ENCODE data around the gene KLHL6.
"Not testable (repeated sequence)": the region's sequence is repeated elsewhere in the genome, so short reads cannot be mapped to it uniquely, and the experiment has no call there.

KLHL6 gene

DNA sequence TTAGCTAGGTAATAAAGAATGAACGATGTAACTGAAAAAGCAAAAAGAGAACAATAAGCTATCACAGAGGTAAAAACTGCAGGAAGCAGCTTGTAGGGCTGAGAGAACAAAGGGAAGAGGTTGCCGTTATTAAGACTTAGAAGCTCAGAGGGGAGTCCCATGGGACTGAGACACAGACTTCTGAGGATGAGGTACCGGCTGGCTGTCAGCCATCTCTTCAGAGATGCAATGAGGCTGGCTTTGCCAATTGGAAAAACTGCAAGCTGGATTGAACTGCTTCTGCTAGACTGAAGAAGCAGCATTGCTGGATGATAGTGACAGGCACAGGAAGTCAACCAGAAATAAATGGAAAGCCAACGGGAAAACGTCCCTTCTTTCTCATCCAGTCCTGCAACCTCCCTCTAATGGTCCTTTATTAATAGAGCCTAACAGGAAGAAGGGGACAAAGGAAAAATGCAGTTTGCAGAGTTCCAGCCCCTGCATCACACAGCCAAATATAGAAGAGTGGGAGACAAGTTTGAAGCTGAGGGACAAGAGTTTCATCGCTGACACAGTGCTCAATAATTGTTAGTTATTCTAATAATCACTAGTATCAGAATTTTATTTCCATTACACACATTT, 21.1 kb upstream of the KLHL6 start:
- peak in 26 of 42 donors; percentile 17 to 76 (median 44) for DNase-seq
- intact Hi-C loops (cut with DNase I) = no loop called here

DNA sequence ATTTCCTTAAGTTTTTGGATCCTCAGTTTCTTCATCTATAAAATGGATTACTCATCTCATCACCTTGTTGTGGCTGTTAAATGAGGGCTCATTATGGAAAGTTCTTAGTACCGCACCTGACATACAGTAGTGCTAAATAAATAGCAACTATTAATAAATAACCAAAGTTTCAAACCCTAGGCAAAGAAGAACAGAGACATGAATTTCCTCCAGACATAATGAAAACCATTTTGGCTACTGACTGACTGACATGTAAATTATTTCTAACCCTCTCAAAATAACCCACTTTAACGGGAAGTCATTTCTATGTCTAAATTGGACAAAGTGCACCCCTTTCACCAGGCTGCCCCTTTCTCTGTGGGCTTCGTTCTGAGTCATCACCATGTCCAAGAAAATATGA, 17.4 kb upstream of the KLHL6 start:
- intact Hi-C loops (cut with DNase I) = no loop called here
- no peak for DNase-seq

DNA sequence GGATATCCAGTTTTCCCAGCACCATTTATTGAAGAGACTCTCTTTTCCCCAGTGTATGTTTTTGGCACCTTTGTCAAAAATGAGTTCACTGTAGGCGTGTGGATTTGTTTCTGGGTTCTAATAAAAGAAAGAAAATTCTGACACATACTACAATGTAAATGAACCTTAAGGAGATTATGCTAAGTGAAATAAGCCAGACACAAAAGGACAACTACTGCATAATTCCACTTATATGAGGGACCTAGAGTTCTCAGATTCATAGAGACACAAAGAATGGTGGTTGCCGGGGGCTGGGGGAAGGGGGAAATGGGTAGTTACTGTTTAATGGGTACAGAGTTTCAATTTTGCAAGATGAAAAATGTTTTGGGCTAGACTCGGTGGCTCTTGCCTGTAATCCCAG, 14.7 kb upstream of the KLHL6 start:
- intact Hi-C loops (cut with DNase I); DNase-seq: not testable (repeated sequence)

DNA sequence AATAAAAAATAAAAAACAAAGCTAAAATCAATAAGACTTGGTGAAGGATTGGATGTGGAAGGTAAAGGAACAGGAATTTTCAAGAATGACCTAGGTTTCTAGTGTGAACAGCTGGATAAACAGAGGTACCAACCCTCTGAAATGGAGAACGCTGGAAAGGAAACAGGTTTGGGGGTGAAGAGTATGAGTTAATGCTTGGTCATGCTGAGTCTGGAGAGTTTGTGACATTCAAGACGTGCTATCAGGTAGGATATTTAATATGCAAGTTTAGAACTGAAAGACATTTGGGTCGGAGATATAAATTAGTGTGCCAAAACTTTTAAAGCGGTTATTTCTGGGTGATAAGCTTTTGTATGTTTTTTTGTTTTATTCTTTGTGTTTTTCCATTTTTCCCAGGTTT, 11.4 kb upstream of the KLHL6 start:
- intact Hi-C loops (cut with DNase I) = no loop called here
- no peak for DNase-seq

DNA sequence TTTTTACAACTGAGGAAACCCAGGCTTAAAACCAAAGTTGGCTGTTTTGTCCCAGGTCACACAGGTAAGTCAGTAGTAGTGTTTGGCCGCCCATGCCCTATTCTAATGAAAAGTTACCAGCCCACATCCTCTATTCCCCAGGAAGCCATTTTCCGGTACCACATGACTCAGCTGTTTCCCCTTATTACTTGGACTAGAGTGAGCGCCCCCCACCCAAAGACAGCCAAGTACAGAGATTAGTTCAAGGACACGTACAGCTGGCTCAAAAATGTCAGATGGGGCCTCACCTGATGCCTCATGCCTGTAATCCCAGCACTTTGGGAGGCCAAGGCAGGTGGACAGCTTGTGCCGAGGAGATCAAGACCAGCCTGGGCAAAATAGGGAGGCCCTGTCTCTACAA, 8.5 kb upstream of the KLHL6 start:
- DNase-seq = no peak
- intact Hi-C loops (cut with DNase I) = no loop called here

DNA sequence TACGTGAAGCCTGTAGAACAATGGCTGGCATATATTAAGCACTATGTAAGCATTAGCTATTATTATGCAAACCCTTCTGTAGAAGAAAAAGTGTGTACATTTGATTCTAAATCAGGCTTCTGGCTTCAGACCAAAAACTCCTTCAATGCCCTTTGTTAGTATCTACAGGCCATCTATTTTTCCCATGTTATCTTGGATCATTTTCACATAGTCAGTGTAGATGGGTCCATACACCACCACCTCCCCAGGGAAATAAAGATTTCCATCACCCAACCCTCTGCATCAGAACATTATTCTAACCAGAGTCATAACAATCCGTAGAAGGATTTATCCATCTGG, 8.0 kb upstream of the KLHL6 start:
- intact Hi-C loops (cut with DNase I) = no loop called here
- DNase-seq = no peak

DNA sequence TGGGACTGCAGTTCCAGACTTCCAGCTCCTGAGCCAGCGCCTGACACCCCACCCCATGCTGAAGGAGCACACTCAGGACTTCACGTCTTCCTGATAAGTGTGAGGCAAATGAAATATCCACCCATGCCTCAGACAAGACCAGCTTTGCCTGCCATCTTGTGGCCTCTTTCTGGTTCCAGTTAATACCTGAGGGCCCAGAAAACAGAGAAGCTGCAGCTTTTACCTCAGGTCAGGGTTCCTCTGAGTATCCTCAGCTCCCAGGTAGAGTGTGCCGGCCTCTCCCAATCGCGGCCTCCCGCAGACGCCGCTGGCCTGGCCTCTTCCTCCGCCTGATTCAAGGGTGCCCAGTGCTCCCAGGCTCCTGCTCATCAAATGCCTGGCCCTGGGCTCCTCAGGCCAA, 5.1 kb upstream of the KLHL6 start:
- intact Hi-C loops (cut with DNase I) = no loop called here
- DNase-seq = peak in 4 of 42 donors; percentile 19 to 48 (median 28)

DNA sequence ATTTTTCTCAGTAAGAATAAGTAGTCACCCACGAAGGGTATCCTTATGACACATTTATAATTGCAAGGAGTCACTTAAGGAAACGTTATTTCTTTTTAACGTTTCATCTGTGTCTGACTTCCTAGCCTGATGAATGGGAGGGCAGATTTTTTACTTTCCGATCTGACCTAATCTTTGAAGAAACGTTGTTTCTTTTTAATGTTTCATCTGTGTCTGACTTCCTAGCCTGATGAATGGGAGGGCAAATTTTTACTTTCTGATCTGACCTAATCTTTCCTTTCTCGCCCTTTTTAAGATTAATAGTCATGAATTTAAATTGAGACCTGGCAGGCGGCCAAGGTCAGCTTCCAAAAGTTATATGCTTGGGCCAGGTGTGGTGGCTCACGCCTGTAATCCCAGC, 3.0 kb upstream of the KLHL6 start:
- intact Hi-C loops (cut with DNase I) = no loop called here

DNA sequence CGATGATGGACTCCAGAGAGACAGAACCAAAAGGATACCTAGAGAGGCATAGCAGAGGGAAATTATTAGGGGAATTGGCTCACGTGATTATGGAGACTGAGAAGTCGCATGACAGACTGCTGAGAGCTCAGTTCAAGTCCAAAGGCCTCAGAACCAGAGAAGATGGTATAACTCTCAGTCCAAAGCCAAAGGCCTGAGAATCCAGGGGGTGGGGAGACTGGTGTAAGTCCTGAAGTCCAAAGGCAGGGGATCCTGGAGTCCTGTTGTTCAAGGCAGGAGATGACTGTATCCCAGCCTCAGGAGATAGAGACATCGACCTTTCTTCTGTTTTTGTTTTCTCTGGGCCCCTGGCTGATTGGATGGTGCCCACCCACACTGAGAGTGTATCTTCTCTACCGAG, 1.2 kb upstream of the KLHL6 start:
- intact Hi-C loops (cut with DNase I) = no loop called here
- DNase-seq = no peak

More for the DNA sequence above, 3.0 kb upstream of the KLHL6 start:
- DNase-seq = no peak

DNA sequence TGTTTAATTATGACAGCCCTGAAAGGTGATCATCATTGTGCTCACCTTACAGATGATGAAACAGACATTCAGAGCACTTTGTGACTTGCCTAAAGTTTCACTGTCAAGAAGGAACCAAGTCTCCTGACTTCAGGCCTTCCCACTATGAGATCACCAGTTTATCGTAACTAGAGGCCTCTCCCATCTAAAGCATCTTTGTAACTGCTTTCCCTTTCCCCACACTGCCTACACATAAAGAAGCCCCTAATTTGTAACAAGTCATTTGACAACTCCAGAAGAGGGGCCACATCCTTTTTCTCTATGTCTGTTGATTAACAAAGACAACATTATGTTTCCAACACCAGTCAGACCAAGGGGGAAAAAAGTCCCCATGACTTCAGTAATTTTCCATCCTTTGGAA, 1.1 kb downstream of the KLHL6 start:
- intact Hi-C loops (cut with DNase I) = no loop called here
- no peak for DNase-seq

DNA sequence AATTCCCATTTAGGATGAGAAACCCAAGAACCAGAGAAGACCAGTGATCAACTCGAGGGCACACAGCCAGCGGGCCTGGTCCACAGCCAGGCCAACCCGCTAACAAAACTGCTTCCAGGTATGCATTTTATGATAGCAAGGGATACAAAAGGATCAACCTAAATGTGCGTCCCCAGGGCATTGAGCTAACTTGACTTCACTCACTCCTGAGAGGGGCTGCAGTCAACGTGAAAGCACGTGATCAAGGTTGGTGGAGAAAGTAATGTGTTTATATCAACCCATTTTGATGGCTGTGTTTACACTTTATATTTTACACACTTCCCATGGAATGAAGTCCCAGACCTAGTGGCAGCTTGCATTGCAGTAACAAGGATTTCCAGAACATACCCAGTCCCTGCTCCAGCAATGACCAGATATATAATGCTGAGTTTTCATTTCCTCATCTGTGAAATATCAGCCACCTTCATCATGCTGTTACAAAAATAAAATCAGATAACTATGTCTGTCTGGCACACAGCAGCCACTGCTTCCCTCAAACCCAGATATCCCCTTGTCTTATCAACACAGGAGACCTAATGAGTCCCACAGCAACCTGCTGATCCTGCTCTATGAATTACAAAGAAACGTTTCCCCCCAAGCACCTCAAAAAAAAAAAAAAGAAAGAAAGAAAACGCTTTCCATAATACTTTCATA, 2.0 kb downstream of the KLHL6 start:
- peak in 1 of 42 donors; percentile 29 for DNase-seq
- intact Hi-C loops (cut with DNase I) = no loop called here

DNA sequence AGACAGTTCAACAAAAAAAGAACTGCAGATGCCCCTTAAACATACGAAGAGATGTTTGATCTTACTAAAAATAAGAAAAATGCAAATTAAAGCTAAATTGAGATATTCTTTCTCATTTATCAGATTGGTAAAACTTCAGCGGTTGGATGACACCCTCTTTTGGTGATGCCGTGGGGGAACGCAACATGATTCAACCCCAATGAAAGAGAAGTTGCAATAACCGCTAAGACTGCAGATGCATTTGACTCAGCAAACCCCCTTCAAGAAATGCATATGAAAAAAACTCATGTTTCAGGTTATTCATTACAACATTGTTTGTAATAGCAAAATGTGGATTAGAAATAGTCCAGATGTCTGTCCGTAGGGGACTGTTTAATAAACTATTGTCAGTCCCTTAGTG, 3.6 kb downstream of the KLHL6 start:
- no peak for DNase-seq
- intact Hi-C loops (cut with DNase I) = no loop called here

DNA sequence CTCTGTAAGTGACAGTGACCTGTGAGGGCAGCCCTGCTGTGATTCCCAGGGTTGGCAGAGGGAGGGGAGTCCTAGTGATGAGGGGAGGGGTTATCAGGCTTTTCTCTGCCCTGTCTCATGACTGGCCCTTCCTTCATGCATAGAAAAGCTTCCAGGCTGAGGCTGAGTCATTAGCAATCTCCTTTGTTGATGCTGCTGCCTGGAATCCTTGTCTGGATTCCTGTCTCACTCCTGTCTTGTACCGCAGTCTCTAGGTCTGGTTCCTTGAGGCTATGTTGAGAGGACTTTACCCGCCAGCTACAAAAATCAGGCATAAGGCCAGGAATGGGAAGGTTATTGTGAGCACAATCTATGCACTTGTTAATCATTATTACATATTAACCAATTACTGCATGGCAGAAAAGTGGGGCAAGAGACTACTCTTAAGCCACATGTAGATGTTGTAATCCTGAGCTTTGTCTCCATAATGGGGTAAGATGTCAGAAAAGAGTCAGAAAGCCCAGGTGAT, 7.2 kb downstream of the KLHL6 start:
- DNase-seq = peak in 1 of 42 donors; percentile 4
- intact Hi-C loops (cut with DNase I) = no loop called here

DNA sequence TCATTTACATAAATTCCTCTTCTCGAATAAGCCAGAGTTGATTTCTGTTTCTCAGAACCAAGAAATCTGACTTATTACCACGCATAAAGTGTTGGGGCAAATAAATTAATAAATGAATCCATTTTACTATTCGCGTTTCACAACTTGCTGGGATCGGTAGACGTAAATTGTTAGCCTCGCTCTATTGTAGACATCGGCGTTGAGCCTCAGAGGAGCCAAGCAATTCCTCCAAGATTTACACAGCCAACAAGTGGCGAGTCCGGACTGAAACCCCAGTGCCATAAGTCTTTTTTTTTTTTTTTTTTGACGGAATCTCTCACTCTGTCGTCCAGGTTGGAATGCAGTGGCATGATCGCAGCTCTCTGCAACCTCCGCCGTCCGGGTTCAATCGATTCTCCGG, 8.9 kb downstream of the KLHL6 start:
- intact Hi-C loops (cut with DNase I) = no loop called here
- DNase-seq = peak in 1 of 42 donors; percentile 12

DNA sequence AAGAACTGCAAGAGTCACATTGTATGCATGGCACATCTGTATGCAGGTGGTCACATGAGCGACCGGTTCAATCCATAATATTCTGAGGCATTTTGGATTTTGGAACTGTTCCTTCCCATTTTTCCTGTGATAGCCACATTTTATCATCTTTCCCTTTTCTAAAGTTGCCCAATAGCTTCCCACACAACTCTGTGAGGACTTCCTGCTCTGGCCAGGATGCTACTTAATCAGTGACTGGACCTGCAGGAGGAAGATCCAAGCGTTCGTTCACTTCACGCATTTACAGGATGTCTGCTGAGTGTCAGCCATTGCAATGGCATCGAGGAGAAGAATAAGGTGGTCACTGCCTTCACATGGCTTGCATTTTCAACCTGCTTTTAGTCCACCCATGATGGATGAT, 9.8 kb downstream of the KLHL6 start:
- intact Hi-C loops (cut with DNase I) = no loop called here
- DNase-seq = no peak

DNA sequence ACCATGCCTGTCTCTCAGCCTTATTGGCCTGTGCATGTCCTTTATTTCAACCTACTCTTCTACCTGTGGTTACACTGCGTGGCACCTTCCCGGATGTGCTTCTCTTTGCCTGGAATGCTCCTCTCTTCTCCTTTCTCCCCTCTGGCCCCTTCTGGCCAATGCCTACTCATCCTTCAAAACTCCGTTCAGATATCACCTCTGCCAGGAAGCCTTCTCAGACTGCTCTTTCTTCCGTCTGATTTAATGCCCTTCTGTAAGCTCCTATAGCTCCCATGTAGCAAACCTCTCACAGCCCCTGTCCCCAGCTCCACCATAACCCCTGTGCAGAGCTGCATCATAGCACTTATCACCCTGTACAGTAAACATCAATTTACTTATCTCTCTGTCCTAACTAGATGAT, 13.2 kb downstream of the KLHL6 start:
- intact Hi-C loops (cut with DNase I) = no loop called here
- DNase-seq = no peak

DNA sequence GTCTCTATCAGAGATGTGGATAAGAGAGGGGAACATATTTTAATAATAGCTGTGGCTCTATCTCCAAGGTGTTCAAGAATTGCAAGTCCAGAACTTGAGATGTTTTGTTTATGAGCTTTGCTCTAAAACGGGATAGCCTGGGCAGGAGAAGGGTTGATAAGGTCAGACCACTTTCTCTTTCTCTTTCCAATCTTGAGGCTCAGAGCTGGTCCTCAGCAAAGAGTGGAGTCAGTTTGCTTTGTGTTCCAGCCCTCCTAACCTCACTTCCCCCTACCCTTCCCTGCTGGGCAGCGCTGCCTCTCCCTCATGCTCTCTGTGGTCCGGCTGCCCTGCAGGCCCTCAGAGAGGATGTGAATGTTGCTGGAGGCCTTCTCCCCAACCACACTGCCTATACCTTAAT, 13.8 kb downstream of the KLHL6 start:
- intact Hi-C loops (cut with DNase I) = no loop called here
- DNase-seq = peak in 8 of 42 donors; percentile 9 to 39 (median 17)

DNA sequence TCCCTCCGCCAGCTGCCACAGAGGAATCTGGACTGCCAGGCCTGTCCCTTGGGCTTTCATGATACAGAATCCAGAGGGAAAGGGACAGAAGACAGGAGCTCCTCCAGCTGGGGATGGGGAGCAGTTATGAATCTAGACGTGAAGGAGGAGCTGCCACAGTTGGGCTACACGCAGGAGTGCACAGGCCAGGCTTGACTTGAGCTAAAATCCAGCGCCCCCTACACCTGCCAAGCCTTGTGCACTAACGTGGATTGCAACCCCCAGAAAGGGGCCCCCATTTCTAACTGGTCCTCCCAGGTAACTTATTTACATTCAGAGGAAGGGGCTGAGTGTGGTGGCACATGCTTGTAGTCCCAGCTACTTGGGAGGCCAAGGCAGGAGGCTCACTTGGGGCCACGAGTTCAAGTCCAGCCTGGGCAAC, 14.3 kb downstream of the KLHL6 start:
- no peak for DNase-seq
- intact Hi-C loops (cut with DNase I) = no loop called here

DNA sequence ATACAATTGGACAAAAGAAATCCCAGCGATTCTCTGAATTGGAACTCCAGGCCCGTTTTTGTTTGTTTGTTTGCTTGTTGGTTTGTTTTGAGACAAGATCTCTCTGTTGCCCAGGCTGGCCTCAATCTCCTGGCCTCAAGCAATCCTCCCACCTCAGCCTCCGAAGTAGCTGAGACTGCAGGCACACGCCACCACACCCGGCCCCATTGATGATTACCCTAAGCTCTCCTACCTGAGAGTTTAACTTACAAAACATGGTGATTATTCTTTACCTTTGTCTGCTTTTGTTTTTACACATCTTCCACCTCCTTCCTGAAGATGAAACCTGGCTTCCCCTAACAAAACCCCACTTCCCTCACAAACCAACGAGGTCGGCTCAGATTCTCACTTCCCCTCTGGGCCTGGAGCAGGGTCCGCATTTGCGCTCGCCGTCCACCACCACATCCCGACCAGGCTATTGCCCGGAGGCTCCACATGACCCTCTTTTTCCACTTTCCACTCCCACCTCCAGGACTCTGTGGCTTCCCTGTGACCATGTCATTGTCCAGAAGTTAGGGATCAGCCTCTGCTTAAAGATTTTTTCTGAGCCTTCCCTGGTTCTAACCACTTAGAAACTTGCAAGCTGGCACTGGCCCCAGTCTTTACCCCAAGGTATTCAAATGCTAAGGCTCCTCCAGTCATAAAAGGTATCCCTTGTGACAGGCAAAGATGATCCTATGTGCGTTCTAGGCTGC, 14.8 kb downstream of the KLHL6 start:
- DNase-seq = peak in 24 of 42 donors; percentile 12 to 53 (median 34)
- intact Hi-C loops (cut with DNase I) = no loop called here

DNA sequence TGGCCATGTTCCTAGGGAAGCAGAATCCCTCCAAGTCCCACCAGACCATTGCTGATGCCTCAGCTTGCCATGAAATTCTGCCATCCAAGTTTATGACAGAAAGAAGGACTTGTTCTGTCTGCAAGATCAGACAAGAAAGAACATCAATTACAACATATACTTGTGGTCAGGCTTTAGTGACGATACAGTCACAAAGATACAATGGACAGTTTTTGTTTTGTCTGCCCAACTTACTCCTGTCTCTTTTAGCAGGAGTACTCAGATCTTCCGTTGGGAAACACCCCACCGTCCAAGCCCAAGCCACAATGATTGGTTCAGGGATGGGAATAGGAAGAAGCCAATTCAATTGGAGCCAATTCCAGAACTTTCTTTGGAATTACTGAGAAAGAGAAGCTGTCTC, 15.7 kb downstream of the KLHL6 start:
- intact Hi-C loops (cut with DNase I) = no loop called here
- no peak for DNase-seq
